SK-N-SH treated with all-trans-retinoic acid at 6 μM for 48 hours (cell line): ENCODE measurements around the gene WDR83.
"Not testable (repeated sequence)": the region's sequence is repeated elsewhere in the genome, so short reads cannot be mapped to it uniquely, and the experiment has no call there.

ENCODE experiments used
- ATAC-seq: fragments of 200-7000 bp; cut with Tn5 transposase; 3 replicates; pipeline ENCODE4 v1.9.1; 2020; ENCODE audit warnings: mild to moderate bottlenecking, moderate library complexity
- ARNTL ChIP-seq: fragments of 450-650 bp; formaldehyde crosslinking; IDR thresholded peaks from 2 replicates; pipeline ENCODE4 v1.5.0; 2020; ENCODE audit warnings: low read depth, mild to moderate bottlenecking, moderate library complexity, borderline replicate concordance
- BACH2 ChIP-seq: fragments of 250-450 bp; sonication (Bioruptor Pico); IDR thresholded peaks from 2 replicates; pipeline ENCODE4 v1.9.0; 2021; ENCODE audit warnings: mild to moderate bottlenecking, borderline replicate concordance
- CSDC2 ChIP-seq: fragments of 250-450 bp; sonication (Bioruptor Pico); IDR thresholded peaks from 2 replicates; pipeline ENCODE4 v1.5.0; 2020; ENCODE audit warnings: mild to moderate bottlenecking, moderate library complexity
- ESRRG ChIP-seq: fragments of 250-450 bp; sonication (Bioruptor Pico); IDR thresholded peaks from 2 replicates; pipeline ENCODE4 v1.6.1; 2021; ENCODE audit warnings: mild to moderate bottlenecking
- GLIS3 ChIP-seq: fragments of 250-450 bp; sonication (Bioruptor Pico); IDR thresholded peaks from 2 replicates; pipeline ENCODE4 v1.5.0; 2020; ENCODE audit warnings: mild to moderate bottlenecking, moderate library complexity
- OSR1 ChIP-seq: fragments of 250-450 bp; sonication (Bioruptor Pico); IDR thresholded peaks from 2 replicates; pipeline ENCODE4 v1.8.0; 2022; ENCODE audit warnings: moderate library complexity, mild to moderate bottlenecking, inconsistent platforms
- RARB ChIP-seq: fragments of 250-450 bp; sonication (Bioruptor Pico); IDR thresholded peaks from 2 replicates; pipeline ENCODE4 v1.8.0; 2021; ENCODE audit warnings: mild to moderate bottlenecking, moderate library complexity
- SNAI2 ChIP-seq: fragments of 250-450 bp; sonication (Bioruptor Pico); IDR thresholded peaks from 2 replicates; pipeline ENCODE4 v1.5.0; 2020; ENCODE audit warnings: mild to moderate bottlenecking, moderate library complexity
- TCF4 ChIP-seq: fragments of 250-450 bp; sonication (Bioruptor Pico); IDR thresholded peaks from 2 replicates; pipeline ENCODE4 v1.8.0; 2021; ENCODE audit warnings: mild to moderate bottlenecking, moderate library complexity, borderline replicate concordance
- TOX ChIP-seq: fragments of 250-450 bp; sonication (Bioruptor Pico); IDR thresholded peaks from 2 replicates; pipeline ENCODE4 v1.8.0; 2021; ENCODE audit warnings: mild to moderate bottlenecking, moderate library complexity, borderline replicate concordance
- ZC3H10 ChIP-seq: fragments of 250-450 bp; sonication (Bioruptor Pico); IDR thresholded peaks from 2 replicates; pipeline ENCODE4 v1.5.1; 2021; ENCODE audit warnings: mild to moderate bottlenecking, moderate library complexity
- ZFP3 ChIP-seq: fragments of 250-450 bp; sonication (Bioruptor Pico); IDR thresholded peaks from 2 replicates; pipeline ENCODE4 v1.5.0; 2020; ENCODE audit warnings: mild to moderate bottlenecking, moderate library complexity
- ZFP30 ChIP-seq: fragments of 450-650 bp; formaldehyde crosslinking; IDR thresholded peaks from 2 replicates; pipeline ENCODE4 v1.5.0; 2022; ENCODE audit warnings: mild to moderate bottlenecking, moderate library complexity
- ZNF565 ChIP-seq: fragments of 450-650 bp; formaldehyde crosslinking; conservative IDR thresholded peaks from 2 replicates; pipeline ENCODE4 v1.5.0; 2020; ENCODE audit warnings: low read depth, mild to moderate bottlenecking, moderate library complexity
- ZNF70 ChIP-seq: fragments of 450-650 bp; formaldehyde crosslinking; IDR thresholded peaks from 2 replicates; pipeline ENCODE4 v1.5.0; 2020; ENCODE audit warnings: mild to moderate bottlenecking, moderate library complexity
- ZNF8 ChIP-seq: fragments of 450-650 bp; formaldehyde crosslinking; IDR thresholded peaks from 2 replicates; pipeline ENCODE4 v1.5.0; 2020; ENCODE audit warnings: mild to moderate bottlenecking, moderate library complexity
- TF ChIP-seq, protein P1 (sequence below): fragments of 250-450 bp; sonication (Bioruptor Pico); IDR thresholded peaks from 2 replicates; pipeline ENCODE4 v1.5.1; 2020; ENCODE audit warnings: low read depth, mild to moderate bottlenecking, moderate library complexity
- TF ChIP-seq, protein P2 (sequence below): fragments of 250-450 bp; sonication (Bioruptor Pico); IDR thresholded peaks from 2 replicates; pipeline ENCODE4 v1.8.0; 2021; ENCODE audit warnings: low read depth, mild to moderate bottlenecking, moderate library complexity, borderline replicate concordance
- TF ChIP-seq, protein P3 (sequence below): fragments of 250-450 bp; sonication (Bioruptor Pico); IDR thresholded peaks from 2 replicates; pipeline ENCODE4 v1.5.0; 2020; ENCODE audit warnings: mild to moderate bottlenecking, moderate library complexity
- TF ChIP-seq, protein P4 (sequence below): fragments of 250-450 bp; sonication (Bioruptor Pico); IDR thresholded peaks from 2 replicates; pipeline ENCODE4 v1.5.1; 2021; ENCODE audit warnings: mild to moderate bottlenecking, moderate library complexity
- TF ChIP-seq, protein P5 (sequence below): fragments of 250-450 bp; sonication (Bioruptor Pico); IDR thresholded peaks from 2 replicates; pipeline ENCODE4 v1.8.0; 2020; ENCODE audit warnings: mild to moderate bottlenecking, moderate library complexity, borderline replicate concordance

The WDR83 gene

DNA sequence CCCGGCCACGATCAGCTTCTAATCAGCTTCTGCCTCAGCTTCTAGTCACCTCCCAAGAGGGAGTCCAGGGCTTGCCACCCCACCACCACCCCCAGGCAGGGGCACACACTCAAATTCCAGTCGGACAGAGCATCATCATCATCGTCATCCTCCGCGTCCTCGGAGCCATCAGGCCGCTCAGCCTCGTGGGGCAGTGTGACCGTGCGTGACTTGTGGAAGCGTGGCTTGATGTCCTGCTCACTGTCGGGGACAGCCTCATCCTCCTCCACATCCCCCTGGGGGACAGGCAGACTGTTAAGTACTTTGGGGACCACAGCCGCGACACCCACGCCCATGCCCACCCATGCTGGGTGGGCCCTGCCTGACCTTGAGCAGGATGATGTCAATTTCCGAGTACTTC lies 44.6 kb downstream of the WDR83 start (continued):
- TF ChIP-seq ZC3H10 (CRISPR knock-in tag) (no peak), ZFP30 (CRISPR knock-in tag) (no peak), ZFP3 (CRISPR knock-in tag) (no peak), ZNF70 (CRISPR knock-in tag) (no peak), ARNTL (CRISPR knock-in tag) (no peak), CSDC2 (no peak)
- TF ChIP-seq, protein P1, sequence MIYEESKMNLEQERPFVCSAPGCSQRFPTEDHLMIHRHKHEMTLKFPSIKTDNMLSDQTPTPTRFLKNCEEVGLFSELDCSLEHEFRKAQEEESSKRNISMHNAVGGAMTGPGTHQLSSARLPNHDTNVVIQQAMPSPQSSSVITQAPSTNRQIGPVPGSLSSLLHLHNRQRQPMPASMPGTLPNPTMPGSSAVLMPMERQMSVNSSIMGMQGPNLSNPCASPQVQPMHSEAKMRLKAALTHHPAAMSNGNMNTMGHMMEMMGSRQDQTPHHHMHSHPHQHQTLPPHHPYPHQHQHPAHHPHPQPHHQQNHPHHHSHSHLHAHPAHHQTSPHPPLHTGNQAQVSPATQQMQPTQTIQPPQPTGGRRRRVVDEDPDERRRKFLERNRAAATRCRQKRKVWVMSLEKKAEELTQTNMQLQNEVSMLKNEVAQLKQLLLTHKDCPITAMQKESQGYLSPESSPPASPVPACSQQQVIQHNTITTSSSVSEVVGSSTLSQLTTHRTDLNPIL, result no peak

DNA sequence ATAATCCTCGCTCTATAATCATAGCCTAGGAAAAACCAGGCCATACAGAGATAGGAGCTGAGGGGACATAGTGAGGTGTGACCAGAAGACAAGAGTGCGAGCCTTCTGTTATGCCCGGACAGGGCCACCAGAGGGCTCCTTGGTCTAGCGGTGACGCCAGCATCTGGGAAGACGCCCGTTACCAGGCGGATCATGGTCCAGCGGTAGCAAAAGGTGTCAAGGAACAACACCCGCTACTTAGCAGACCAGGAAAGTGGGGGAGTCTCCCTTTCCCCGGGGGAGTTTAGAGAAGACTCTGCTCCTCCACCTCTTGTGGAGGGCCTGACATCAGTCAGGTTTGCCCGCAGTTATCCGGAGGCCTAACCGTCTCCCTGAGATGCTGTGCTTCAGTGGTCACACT lies 45.5 kb downstream of the WDR83 start:
- ATAC-seq, result not testable (repeated sequence)

DNA sequence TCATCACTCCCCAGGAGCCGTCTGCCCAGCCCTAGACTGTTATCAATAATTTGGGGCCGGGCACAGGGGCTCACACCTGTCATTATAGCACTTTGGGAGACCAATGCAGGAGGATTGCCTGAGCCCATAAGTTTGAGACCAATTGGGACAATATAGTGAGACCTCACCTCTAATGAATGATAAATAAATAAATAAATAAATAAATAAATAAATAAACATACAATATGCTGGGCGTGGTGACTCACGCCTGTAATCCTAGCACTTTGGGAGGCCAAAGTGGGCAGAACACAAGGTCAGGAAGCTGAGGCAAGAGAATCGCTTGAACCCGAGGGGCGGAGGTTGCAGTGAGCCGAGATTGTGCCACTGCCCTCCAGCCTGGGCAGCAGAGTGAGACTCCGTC lies 46.7 kb downstream of the WDR83 start:
- not testable (repeated sequence) for ATAC-seq

DNA sequence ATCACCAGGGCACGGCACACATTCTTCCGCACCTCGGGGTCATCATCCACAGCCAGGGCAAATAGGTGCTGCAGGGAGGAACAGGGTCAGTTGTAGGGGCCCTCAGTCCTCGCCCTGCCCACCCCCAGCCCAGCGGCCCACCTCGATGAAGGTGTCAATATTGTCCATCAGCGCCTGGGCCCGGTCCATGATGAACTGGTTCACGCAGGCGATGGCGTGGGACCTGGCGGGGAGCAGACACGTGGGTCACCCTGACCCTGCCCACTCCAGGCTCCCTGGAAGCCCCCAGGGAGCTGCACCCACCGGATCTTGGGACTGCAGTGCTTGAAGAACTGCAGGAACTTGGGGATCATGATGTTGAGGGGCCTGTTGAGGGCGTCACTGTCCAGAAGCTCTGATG lies 48.5 kb downstream of the WDR83 start:
- TF ChIP-seq ZNF70 (CRISPR knock-in tag) (no peak), ZFP3 (CRISPR knock-in tag) (no peak), TCF4 (CRISPR knock-in tag) (no peak), ZC3H10 (CRISPR knock-in tag) (no peak), ESRRG (CRISPR knock-in tag) (no peak)
- ATAC-seq, result no peak

DNA sequence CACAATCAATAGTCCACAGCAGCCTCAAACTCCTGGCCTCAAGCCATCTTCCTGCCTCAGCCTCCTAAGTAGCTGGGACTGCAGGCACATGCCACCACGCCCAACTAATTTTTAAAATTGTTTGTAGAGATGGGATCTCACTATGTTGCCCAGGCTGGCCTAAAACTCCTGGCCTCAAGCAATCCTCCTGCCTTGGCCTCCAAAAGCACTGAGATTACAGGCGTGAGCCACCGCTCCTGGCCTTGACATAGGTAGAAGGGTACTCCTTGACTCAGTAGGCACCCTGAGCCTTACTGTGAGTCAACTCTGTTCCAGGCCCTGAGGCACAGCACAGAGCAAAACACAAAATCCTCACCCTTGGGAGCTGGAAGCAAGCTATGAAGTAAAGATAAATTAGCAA lies 49.3 kb downstream of the WDR83 start:
- ATAC-seq, result no peak
- no peak for TF ChIP-seq ZFP3 (CRISPR knock-in tag)
- TF ChIP-seq ZNF8 (CRISPR knock-in tag), result no peak
- TF ChIP-seq, protein P2, sequence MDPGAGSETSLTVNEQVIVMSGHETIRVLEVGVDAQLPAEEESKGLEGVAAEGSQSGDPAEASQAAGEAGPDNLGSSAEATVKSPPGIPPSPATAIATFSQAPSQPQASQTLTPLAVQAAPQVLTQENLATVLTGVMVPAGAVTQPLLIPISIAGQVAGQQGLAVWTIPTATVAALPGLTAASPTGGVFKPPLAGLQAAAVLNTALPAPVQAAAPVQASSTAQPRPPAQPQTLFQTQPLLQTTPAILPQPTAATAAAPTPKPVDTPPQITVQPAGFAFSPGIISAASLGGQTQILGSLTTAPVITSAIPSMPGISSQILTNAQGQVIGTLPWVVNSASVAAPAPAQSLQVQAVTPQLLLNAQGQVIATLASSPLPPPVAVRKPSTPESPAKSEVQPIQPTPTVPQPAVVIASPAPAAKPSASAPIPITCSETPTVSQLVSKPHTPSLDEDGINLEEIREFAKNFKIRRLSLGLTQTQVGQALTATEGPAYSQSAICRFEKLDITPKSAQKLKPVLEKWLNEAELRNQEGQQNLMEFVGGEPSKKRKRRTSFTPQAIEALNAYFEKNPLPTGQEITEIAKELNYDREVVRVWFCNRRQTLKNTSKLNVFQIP (CRISPR knock-in tag), result no peak
- TF ChIP-seq ZNF565 (CRISPR knock-in tag), result no peak
- TF ChIP-seq, all 23 proteins: peak for 0

DNA sequence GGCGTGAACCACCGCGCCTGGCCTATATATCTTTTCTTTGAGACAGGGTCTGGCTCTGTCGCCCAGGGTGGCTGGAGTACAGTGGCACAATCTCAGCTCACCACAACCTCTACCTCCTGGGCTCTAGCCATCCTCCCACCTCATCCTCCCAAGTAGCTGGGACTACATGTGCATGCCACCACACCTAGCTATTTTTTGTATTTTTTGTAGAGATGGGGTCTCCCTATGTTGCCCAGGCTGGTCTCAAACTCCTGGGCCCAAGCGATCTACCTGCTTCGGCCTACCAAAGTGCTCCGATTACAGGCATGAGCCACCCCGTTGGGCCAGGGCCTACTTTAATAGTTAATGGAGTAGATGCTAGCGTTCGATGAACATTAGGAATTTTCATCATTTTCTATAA lies 53.7 kb downstream of the WDR83 start:
- no peak for ATAC-seq
- TF ChIP-seq ZFP3 (CRISPR knock-in tag) (no peak), TOX (CRISPR knock-in tag) (no peak), GLIS3 (CRISPR knock-in tag) (no peak), ARNTL (CRISPR knock-in tag) (no peak), BACH2 (CRISPR knock-in tag) (no peak), ESRRG (CRISPR knock-in tag) (no peak), RARB (CRISPR knock-in tag) (no peak), ZNF8 (CRISPR knock-in tag) (no peak), ZFP30 (CRISPR knock-in tag) (no peak), SNAI2 (CRISPR knock-in tag) (no peak), OSR1 (CRISPR knock-in tag) (no peak), ZNF565 (CRISPR knock-in tag) (no peak), ZC3H10 (CRISPR knock-in tag) (no peak)
- TF ChIP-seq, protein P3, sequence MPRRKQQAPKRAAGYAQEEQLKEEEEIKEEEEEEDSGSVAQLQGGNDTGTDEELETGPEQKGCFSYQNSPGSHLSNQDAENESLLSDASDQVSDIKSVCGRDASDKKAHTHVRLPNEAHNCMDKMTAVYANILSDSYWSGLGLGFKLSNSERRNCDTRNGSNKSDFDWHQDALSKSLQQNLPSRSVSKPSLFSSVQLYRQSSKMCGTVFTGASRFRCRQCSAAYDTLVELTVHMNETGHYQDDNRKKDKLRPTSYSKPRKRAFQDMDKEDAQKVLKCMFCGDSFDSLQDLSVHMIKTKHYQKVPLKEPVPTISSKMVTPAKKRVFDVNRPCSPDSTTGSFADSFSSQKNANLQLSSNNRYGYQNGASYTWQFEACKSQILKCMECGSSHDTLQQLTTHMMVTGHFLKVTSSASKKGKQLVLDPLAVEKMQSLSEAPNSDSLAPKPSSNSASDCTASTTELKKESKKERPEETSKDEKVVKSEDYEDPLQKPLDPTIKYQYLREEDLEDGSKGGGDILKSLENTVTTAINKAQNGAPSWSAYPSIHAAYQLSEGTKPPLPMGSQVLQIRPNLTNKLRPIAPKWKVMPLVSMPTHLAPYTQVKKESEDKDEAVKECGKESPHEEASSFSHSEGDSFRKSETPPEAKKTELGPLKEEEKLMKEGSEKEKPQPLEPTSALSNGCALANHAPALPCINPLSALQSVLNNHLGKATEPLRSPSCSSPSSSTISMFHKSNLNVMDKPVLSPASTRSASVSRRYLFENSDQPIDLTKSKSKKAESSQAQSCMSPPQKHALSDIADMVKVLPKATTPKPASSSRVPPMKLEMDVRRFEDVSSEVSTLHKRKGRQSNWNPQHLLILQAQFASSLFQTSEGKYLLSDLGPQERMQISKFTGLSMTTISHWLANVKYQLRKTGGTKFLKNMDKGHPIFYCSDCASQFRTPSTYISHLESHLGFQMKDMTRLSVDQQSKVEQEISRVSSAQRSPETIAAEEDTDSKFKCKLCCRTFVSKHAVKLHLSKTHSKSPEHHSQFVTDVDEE (CRISPR knock-in tag), result no peak
- TF ChIP-seq, protein P4, sequence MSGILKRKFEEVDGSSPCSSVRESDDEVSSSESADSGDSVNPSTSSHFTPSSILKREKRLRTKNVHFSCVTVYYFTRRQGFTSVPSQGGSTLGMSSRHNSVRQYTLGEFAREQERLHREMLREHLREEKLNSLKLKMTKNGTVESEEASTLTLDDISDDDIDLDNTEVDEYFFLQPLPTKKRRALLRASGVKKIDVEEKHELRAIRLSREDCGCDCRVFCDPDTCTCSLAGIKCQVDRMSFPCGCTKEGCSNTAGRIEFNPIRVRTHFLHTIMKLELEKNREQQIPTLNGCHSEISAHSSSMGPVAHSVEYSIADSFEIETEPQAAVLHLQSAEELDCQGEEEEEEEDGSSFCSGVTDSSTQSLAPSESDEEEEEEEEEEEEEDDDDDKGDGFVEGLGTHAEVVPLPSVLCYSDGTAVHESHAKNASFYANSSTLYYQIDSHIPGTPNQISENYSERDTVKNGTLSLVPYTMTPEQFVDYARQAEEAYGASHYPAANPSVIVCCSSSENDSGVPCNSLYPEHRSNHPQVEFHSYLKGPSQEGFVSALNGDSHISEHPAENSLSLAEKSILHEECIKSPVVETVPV (CRISPR knock-in tag), result no peak
- TF ChIP-seq, protein P5, sequence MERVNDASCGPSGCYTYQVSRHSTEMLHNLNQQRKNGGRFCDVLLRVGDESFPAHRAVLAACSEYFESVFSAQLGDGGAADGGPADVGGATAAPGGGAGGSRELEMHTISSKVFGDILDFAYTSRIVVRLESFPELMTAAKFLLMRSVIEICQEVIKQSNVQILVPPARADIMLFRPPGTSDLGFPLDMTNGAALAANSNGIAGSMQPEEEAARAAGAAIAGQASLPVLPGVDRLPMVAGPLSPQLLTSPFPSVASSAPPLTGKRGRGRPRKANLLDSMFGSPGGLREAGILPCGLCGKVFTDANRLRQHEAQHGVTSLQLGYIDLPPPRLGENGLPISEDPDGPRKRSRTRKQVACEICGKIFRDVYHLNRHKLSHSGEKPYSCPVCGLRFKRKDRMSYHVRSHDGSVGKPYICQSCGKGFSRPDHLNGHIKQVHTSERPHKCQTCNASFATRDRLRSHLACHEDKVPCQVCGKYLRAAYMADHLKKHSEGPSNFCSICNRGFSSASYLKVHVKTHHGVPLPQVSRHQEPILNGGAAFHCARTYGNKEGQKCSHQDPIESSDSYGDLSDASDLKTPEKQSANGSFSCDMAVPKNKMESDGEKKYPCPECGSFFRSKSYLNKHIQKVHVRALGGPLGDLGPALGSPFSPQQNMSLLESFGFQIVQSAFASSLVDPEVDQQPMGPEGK (CRISPR knock-in tag), result no peak
- TF ChIP-seq, protein P2 (CRISPR knock-in tag), result no peak
- TF ChIP-seq, protein P1, result no peak
